Measurements from ENCODE around the gene TRMT2A.

TRMT2A gene

GRCh38 chr22:20133930-20134549, 17.0 kb upstream of the TRMT2A start:
- no peak for DNase-seq

GRCh38 chr22:20132686-20133246, 15.7 kb upstream of the TRMT2A start:
- DNase-seq, result no peak

GRCh38 chr22:20131859-20132685, 15.0 kb upstream of the TRMT2A start:
- peak; percentile 47 to 72 (median 58) for DNase-seq

- peak in 2 of 3 donors; percentile 51 to 69 for DNase-seq
Measured at GRCh38 chr22:20131597-20131858, 14.5 kb upstream of the TRMT2A start, which contains the start of gene ZDHHC8. Gene ZDHHC8 (plus strand): TSS chr22:20131804. CDS start chr22:20131948, 144 bp downstream.

- peak; percentile 74 to 93 (median 82) for DNase-seq
Measured at GRCh38 chr22:20130731-20131596, 13.9 kb upstream of the TRMT2A start.

- DNase-seq, result no peak
Measured at GRCh38 chr22:20130319-20130718, 13.3 kb upstream of the TRMT2A start.

- DNase-seq, result no peak
Measured at GRCh38 chr22:20129747-20130014, 12.7 kb upstream of the TRMT2A start.

GRCh38 chr22:20128902-20129746, 12.1 kb upstream of the TRMT2A start:
- DNase-seq, result peak; percentile 40 to 58 (median 50)

GRCh38 chr22:20128619-20128901, 11.5 kb upstream of the TRMT2A start:
- DNase-seq, result no peak

GRCh38 chr22:20127869-20128618, 11.0 kb upstream of the TRMT2A start:
- no peak for DNase-seq

GRCh38 chr22:20127318-20127868, 10.4 kb upstream of the TRMT2A start:
- DNase-seq, result no peak

GRCh38 chr22:20126284-20127029, 9.4 kb upstream of the TRMT2A start:
- no peak for DNase-seq

- no peak for DNase-seq
Measured at GRCh38 chr22:20125201-20126174, 8.5 kb upstream of the TRMT2A start.

GRCh38 chr22:20124083-20124787, 7.2 kb upstream of the TRMT2A start:
- DNase-seq, result no peak

- no peak for DNase-seq
Measured at GRCh38 chr22:20123366-20124082, 6.5 kb upstream of the TRMT2A start.

GRCh38 chr22:20121856-20122415, 4.9 kb upstream of the TRMT2A start:
- no peak for DNase-seq

- no peak for DNase-seq
Measured at GRCh38 chr22:20118300-20119020, 1.4 kb upstream of the TRMT2A start.

All from suppressor macrophage treated with lipopolysaccharide for 1 hour (primary cell).